ENCODE data around the gene DNAH11. TPM values are rescaled to one million over a fixed set of nuclear protein-coding genes. Genes with fewer than 3 reads are reported as not detected.

The DNAH11 gene
- total and polyA plus RNA-seq, 11 donors, result 0.04 to 0.98 (median 0.23) TPM

DNA sequence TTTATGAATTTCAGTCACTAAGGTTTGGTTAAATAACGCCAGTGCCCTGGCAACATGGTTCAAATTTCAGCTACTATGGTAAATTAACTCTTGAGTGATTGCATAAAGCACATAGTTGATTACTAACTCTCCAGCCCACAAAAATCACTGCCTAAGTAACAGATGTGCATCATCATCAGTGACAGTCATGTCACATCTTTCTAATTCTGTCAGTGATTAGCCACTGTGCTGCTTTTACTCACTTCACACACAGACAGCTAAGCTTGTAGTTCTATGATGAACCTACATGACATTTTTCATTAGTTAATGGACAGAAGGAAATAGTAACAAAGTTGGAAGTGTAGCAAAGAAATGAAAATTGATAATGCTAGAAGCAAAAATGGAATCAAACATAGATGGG lies 108.9 kb downstream of the DNAH11 start:
- TF ChIP-seq POLR2A (IDR thresholded peaks at IDR 0.05), result no peak
- TF ChIP-seq, protein P1, sequence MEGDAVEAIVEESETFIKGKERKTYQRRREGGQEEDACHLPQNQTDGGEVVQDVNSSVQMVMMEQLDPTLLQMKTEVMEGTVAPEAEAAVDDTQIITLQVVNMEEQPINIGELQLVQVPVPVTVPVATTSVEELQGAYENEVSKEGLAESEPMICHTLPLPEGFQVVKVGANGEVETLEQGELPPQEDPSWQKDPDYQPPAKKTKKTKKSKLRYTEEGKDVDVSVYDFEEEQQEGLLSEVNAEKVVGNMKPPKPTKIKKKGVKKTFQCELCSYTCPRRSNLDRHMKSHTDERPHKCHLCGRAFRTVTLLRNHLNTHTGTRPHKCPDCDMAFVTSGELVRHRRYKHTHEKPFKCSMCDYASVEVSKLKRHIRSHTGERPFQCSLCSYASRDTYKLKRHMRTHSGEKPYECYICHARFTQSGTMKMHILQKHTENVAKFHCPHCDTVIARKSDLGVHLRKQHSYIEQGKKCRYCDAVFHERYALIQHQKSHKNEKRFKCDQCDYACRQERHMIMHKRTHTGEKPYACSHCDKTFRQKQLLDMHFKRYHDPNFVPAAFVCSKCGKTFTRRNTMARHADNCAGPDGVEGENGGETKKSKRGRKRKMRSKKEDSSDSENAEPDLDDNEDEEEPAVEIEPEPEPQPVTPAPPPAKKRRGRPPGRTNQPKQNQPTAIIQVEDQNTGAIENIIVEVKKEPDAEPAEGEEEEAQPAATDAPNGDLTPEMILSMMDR (IDR thresholded peaks at IDR 0.05), result no peak
- H3K4me1 ChIP-seq, result no peaks in the 10 kb centered on the region
- no peak overlapping the region for H3K4me3 ChIP-seq
- WGBS, 4 donors, result 56 to 65% (median 56%) methylated on average over 1 of the region's 1 CpG
- peaks cover 0 to 6% (median 0%) of the 10 kb centered on the region in 12 donors for H3K9me3 ChIP-seq
- DNase-seq (no peak), ATAC-seq (no peak)
- H3K27ac ChIP-seq, result no peak overlapping the region
- no peaks in the 10 kb centered on the region for H3K36me3 ChIP-seq
- H3K27me3 ChIP-seq, result no peaks in the 10 kb centered on the region
- intact Hi-C loops (cut with DNase I), result no loop called here

DNA sequence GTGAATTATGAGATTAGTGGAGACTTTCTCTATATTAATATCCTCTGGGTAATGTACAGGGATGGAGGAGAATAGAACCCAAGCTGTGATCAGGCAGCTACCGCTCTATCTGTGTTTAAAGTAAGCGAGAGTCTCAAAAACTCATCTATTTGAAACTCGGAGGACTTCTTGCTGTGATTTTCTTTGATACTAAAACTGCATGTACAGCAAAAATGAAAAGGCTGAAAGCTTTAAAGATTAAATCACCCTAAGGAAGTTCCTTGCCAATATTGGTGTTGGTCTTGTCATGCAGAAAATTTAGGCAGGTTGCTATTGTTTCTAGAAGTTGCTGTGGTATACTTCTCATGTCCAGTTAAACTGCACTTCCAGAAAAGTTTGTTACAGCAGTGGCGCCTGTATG lies 110.8 kb downstream of the DNAH11 start:
- Histone ChIP-seq H3K36me3 (no peaks in the 10 kb centered on the region), H3K9me3 (no peaks in the 10 kb centered on the region), H3K27me3 (no peaks in the 10 kb centered on the region), H3K27ac (no peak overlapping the region), H3K4me1 (no peaks in the 10 kb centered on the region), H3K4me3 (no peak overlapping the region)
- 92 to 95% (median 93%) methylated on average over 4 of the region's 4 CpGs for WGBS, 4 donors
- DNase-seq, result no peak
- TF ChIP-seq, protein P1 (IDR thresholded peaks at IDR 0.05), result no peak
- TF ChIP-seq POLR2A (IDR thresholded peaks at IDR 0.05), result no peak
- intact Hi-C loops (cut with DNase I), result no loop called here
- ATAC-seq, result no peak

DNA sequence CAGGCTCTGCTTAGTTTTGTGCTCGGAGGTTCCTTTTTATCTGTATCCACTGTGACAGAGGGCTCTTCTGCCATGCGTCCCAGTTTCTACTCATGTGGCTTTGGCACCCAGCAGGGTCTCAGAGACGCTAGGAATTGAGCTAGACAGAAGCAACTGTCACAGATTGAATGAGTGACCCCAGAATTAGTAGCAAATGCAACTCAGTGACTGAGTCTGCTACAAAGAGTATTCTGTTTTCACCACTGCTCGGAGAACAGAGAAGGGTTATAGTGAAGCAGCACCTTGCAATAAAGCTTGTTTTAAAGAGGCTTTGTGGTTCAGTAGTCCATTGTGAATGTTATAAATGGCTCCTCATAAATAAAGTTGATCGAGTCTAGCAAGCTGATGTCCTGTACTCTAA lies 113.2 kb downstream of the DNAH11 start:
- Histone ChIP-seq H3K4me1 (no peaks in the 10 kb centered on the region), H3K4me3 (no peak overlapping the region), H3K27ac (no peak overlapping the region), H3K27me3 (no peaks in the 10 kb centered on the region), H3K9me3 (peaks cover 0 to 9% (median 1%) of the 10 kb centered on the region in 12 donors), H3K36me3 (no peaks in the 10 kb centered on the region)
- ATAC-seq (no peak), DNase-seq (no peak)
- intact Hi-C loops (cut with DNase I), result no loop called here
- TF ChIP-seq, protein P1 (IDR thresholded peaks at IDR 0.05), result no peak
- WGBS, 4 donors, result 65 to 76% (median 67%) methylated on average over 5 of the region's 5 CpGs

DNA sequence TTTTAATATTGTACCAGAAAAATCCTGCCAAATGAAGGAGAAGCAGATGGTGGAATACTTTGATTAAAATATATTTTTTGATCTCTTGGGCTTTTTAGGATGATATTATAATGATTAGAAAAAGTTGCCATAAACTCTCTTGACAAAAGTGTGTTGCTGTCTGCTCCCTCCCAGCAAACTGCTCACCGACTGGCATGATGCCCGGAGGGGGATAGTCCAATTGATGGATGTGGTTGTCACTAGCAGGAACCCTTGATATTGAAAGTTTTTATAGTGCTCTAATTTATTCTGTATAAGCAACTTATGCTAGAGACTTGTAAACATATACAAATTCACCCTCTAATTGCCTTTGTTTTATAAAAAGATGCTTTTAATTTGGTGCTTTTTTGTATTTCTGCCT lies 114.0 kb downstream of the DNAH11 start:
- Histone ChIP-seq H3K36me3 (no peaks in the 10 kb centered on the region), H3K27ac (no peak overlapping the region), H3K4me1 (no peaks in the 10 kb centered on the region), H3K9me3 (peaks cover 0 to 16% (median 4%) of the 10 kb centered on the region in 12 donors), H3K27me3 (no peaks in the 10 kb centered on the region), H3K4me3 (no peak overlapping the region)
- intact Hi-C loops (cut with DNase I), result no loop called here
- ATAC-seq (no peak), DNase-seq (no peak)
- 76 to 80% (median 78%) methylated on average over 2 of the region's 2 CpGs for WGBS, 4 donors
- no peak for TF ChIP-seq POLR2A (IDR thresholded peaks at IDR 0.05)
- TF ChIP-seq, protein P1 (IDR thresholded peaks at IDR 0.05), result no peak
